Liver (tissue), 9 donors: ENCODE results near the gene ST8SIA6. TPM values are rescaled to one million over a fixed set of nuclear protein-coding genes. Genes with fewer than 3 reads are reported as not detected.
A peak's percentile ranks its signal among the peaks of the same experiment; 100 is the strongest.
"Not testable (repeated sequence)": the region's sequence is repeated elsewhere in the genome, so short reads cannot be mapped to it uniquely, and the experiment has no call there.

Source experiments
- DNase-seq: peaks from one replicate; pipeline ENCODE4 v3.0.0-alpha.2; 2017; ENCODE audit warnings: low spot score
- H3K27ac ChIP-seq, 2 donors: one replicate each; pipeline ENCODE4 v1.7.0; 2013; ENCODE audit warnings: inconsistent platforms in 2 of 2, low read length in 2 of 2, control low read depth in 1 of 2, low read depth in 1 of 2, mild to moderate bottlenecking in 1 of 2
- H3K27me3 ChIP-seq, 4 donors: one replicate each; pipeline versions ENCODE4 v1.6.1 to v1.7.0; 2013; ENCODE audit warnings: low read length in 3 of 4, inconsistent platforms in 1 of 4, mild to moderate bottlenecking in 1 of 4, moderate library complexity in 1 of 4; ENCODE audit not compliant: control insufficient read depth in 4 of 4, insufficient read depth in 4 of 4
- H3K36me3 ChIP-seq, 4 donors: one replicate each; pipeline versions ENCODE4 v1.6.1 to v1.7.0; 2013; ENCODE audit warnings: low read length in 3 of 4, mild to moderate bottlenecking in 3 of 4, low read depth in 1 of 4, moderate library complexity in 1 of 4; ENCODE audit not compliant: control insufficient read depth in 4 of 4, insufficient read depth in 3 of 4
- H3K4me1 ChIP-seq, 4 donors: one replicate each; pipeline versions ENCODE4 v1.6.1 to v1.7.0; 2013; ENCODE audit warnings: low read length in 3 of 4, mild to moderate bottlenecking in 3 of 4, moderate library complexity in 1 of 4; ENCODE audit not compliant: control insufficient read depth in 4 of 4, insufficient read depth in 4 of 4
- H3K4me3 ChIP-seq, 3 donors: one replicate each; pipeline versions ENCODE4 v1.6.1 to v1.7.0; 2013; ENCODE audit warnings: low read length in 3 of 3, control low read depth in 1 of 3, low read depth in 1 of 3, mild to moderate bottlenecking in 1 of 3
- H3K9ac ChIP-seq, 2 donors: one replicate each; pipeline ENCODE4 v1.7.0; 2013; ENCODE audit warnings: low read length in 2 of 2, mild to moderate bottlenecking in 2 of 2, moderate library complexity in 2 of 2, control low read depth in 1 of 2, low read depth in 1 of 2
- H3K9me3 ChIP-seq, 4 donors: one replicate each; pipeline versions ENCODE4 v1.6.1 to v1.7.0; 2013; ENCODE audit warnings: low read length in 3 of 4; ENCODE audit not compliant: control insufficient read depth in 4 of 4
- ATF3 ChIP-seq: IDR thresholded peaks from 2 replicates; pipeline ENCODE4 v1.6.1; 2016; ENCODE audit warnings: antibody characterized with exemption
- CTCF ChIP-seq: fragments of 150-350 bp; IDR thresholded peaks from 2 replicates; pipeline ENCODE4 v1.5.1; 2017; ENCODE audit warnings: improper control_type of control experiment, low read depth, low read length; ENCODE audit not compliant: missing input control
- EGR1 ChIP-seq, 2 donors: IDR thresholded peaks; 2 replicates each; pipeline ENCODE4 v1.6.1; 2016 to 2018; ENCODE audit warnings: antibody characterized with exemption in 2 of 2, low read depth in 2 of 2
- GABPA ChIP-seq, 2 donors: IDR thresholded peaks in 1 of 2; conservative IDR thresholded peaks in 1 of 2; 2 replicates each; pipeline ENCODE4 v1.6.1; 2016; ENCODE audit warnings: antibody characterized with exemption in 2 of 2, mild to moderate bottlenecking in 1 of 2, moderate library complexity in 1 of 2
- NR2F2 ChIP-seq: IDR thresholded peaks from 2 replicates; pipeline ENCODE4 v1.6.1; 2016; ENCODE audit warnings: antibody characterized with exemption
- RAD21 ChIP-seq, 2 donors: IDR thresholded peaks; 2 replicates each; pipeline ENCODE4 v1.6.1; 2016; ENCODE audit warnings: antibody characterized with exemption in 2 of 2, mild to moderate bottlenecking in 2 of 2
- REST ChIP-seq: IDR thresholded peaks from 2 replicates; pipeline ENCODE4 v1.6.1; 2016; ENCODE audit warnings: antibody characterized with exemption, mild to moderate bottlenecking
- RXRA ChIP-seq, 2 donors: IDR thresholded peaks; 2 replicates each; pipeline ENCODE4 v1.6.1; 2017 to 2018; ENCODE audit warnings: antibody characterized with exemption in 2 of 2, mild to moderate bottlenecking in 1 of 2
- SP1 ChIP-seq: IDR thresholded peaks from 2 replicates; pipeline ENCODE4 v1.6.1; 2018; ENCODE audit warnings: antibody characterized with exemption, mild to moderate bottlenecking
- YY1 ChIP-seq: IDR thresholded peaks from 2 replicates; pipeline ENCODE4 v1.6.1; 2016; ENCODE audit warnings: antibody characterized with exemption, mild to moderate bottlenecking
- WGBS: extraction: QIAGEN DNeasy Blood & Tissue Kit; methylation state at CpG from one replicate; pipeline ENCODE4 v1.1.7; 2013; 5-methylcytosine and 5-hydroxymethylcytosine counted together
- polyA plus RNA-seq, 2 donors: library from polyadenylated mRNA; stranded (reverse) in 1 of 2; unstranded in 1 of 2; fragments of 200-250 nt in 1 of 2; fragments of >200 nt in 1 of 2; fragmentation: Nextera tagmentation in 1 of 2; extraction: Ambion mirVana in 1 of 2; gene quantifications; one replicate each; pipeline versions ENCODE4 v1.2.1 to v1.2.3, GENCODE V29; 2013 to 2015
- total RNA-seq, 2 donors: library from RNA; depleted of rRNA; stranded (reverse); fragments of >200 nt; gene quantifications; one replicate each; pipeline ENCODE4 v1.2.3, GENCODE V29; 2014
- TF ChIP-seq, protein P1 (sequence below): IDR thresholded peaks from 2 replicates; pipeline ENCODE4 v1.6.1; 2016; ENCODE audit warnings: antibody characterized with exemption
- donor health status: healthy.
- donor health status: healthy.
- donor health status: healthy.
- donor health status: healthy.
- donor health status: healthy.

Gene ST8SIA6
- total and polyA plus RNA-seq, 4 donors, result 0.53 to 5.8 (median 1.0) TPM

- no peak overlapping the region for H3K9ac ChIP-seq
- TF ChIP-seq CTCF, result no peak
- TF ChIP-seq GABPA (IDR thresholded peaks at IDR 0.05 in 1 of 2, conservative IDR thresholded peaks at IDR 0.05 in 1 of 2), result no peak
- TF ChIP-seq RAD21 (IDR thresholded peaks at IDR 0.05), result no peak
- H3K27me3 ChIP-seq, result peaks cover 0 to 4% (median under 1%) of the 10 kb centered on the region in 4 donors
- DNase-seq, result no peak
- 74% methylated on average over 1 of the region's 1 CpG for WGBS
- no peak overlapping the region for H3K4me3 ChIP-seq
- no peak overlapping the region for H3K27ac ChIP-seq
- no peaks in the 10 kb centered on the region for H3K4me1 ChIP-seq
- H3K9me3 ChIP-seq, result no peaks in the 10 kb centered on the region
- no peaks in the 10 kb centered on the region for H3K36me3 ChIP-seq
Measured at GRCh38 chr10:17438583-17438982, 15.8 kb downstream of the ST8SIA6 start.

DNA sequence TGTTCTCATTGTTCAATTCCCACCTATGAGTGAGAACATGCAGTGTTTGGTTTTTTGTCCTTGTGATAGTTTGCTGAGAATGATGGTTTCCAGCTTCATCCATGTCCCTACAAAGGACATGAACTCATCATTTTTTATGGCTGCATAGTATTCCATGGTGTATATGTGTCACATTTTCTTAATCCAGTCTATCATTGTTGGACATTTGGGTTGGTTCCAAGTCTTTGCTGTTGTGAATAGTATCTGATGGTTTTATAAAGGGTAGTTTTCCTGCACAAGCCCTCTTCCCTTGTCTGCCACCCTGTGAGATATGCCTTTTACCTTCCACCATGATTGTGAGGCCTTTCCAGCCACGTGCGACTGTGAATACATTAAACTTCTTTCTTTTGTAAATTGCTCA lies 17.8 kb downstream of the ST8SIA6 start:
- not testable (repeated sequence) for DNase-seq, H3K27ac ChIP-seq, H3K9me3 ChIP-seq, H3K4me3 ChIP-seq, H3K27me3 ChIP-seq, H3K36me3 ChIP-seq, H3K4me1 ChIP-seq, H3K9ac ChIP-seq
- 88% methylated on average over 2 of the region's 2 CpGs for WGBS

DNA sequence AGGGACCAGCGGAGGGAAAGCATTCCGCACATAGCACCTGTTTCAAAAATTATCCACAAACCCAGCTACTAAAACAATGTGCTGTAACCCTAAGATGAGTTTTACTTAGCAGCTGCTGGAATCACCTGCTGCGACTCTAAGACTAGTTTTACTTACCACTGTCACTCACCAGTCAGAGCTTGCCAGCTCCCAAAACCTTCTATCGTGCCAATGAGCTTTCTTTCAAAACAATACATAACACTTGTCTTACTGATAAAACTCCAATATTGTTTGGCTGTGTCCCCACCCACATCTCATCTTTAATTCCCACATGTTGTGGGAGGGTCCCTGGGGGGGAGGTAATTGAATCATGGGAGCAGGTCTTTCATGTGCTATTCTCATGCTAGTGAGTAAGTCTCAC lies 18.4 kb downstream of the ST8SIA6 start:
- Histone ChIP-seq H3K36me3 (no peaks in the 10 kb centered on the region), H3K9me3 (no peaks in the 10 kb centered on the region), H3K9ac (no peak overlapping the region), H3K4me1 (no peaks in the 10 kb centered on the region), H3K4me3 (no peak overlapping the region), H3K27ac (no peak overlapping the region), H3K27me3 (peaks cover 0 to 5% (median under 1%) of the 10 kb centered on the region in 4 donors)
- no peak for TF ChIP-seq RXRA (IDR thresholded peaks at IDR 0.05)
- TF ChIP-seq NR2F2, result no peak
- no peak for TF ChIP-seq SP1
- TF ChIP-seq EGR1 (IDR thresholded peaks at IDR 0.05; ENCODE audit: low read depth in 2 of 2), result no peak
- TF ChIP-seq, protein P1, sequence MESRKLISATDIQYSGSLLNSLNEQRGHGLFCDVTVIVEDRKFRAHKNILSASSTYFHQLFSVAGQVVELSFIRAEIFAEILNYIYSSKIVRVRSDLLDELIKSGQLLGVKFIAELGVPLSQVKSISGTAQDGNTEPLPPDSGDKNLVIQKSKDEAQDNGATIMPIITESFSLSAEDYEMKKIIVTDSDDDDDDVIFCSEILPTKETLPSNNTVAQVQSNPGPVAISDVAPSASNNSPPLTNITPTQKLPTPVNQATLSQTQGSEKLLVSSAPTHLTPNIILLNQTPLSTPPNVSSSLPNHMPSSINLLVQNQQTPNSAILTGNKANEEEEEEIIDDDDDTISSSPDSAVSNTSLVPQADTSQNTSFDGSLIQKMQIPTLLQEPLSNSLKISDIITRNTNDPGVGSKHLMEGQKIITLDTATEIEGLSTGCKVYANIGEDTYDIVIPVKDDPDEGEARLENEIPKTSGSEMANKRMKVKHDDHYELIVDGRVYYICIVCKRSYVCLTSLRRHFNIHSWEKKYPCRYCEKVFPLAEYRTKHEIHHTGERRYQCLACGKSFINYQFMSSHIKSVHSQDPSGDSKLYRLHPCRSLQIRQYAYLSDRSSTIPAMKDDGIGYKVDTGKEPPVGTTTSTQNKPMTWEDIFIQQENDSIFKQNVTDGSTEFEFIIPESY, result no peak
- TF ChIP-seq ATF3, result no peak
- no peak for TF ChIP-seq YY1
- TF ChIP-seq REST, result no peak
- 87% methylated on average over 4 of the region's 4 CpGs for WGBS
- peak; percentile 22 for DNase-seq
